GM21529 (cell line): ENCODE measurements around the gene AXIN2.
"Not testable (repeated sequence)": the region's sequence is repeated elsewhere in the genome, so short reads cannot be mapped to it uniquely, and the experiment has no call there.

Experiments used
- ATAC-seq: cut with Tn5 transposase; IDR thresholded peaks from one replicate; pipeline ENCODE4 v1.9.1; 2021; ENCODE audit not compliant: unreplicated experiment

The AXIN2 gene

GRCh38 chr17:65537845-65538674 lies 23.4 kb downstream of the AXIN2 start:
- no peak for ATAC-seq

GRCh38 chr17:65537343-65537844 lies 24.1 kb downstream of the AXIN2 start:
- no peak for ATAC-seq

GRCh38 chr17:65536573-65537342 lies 24.7 kb downstream of the AXIN2 start:
- no peak for ATAC-seq

GRCh38 chr17:65535777-65536572 lies 25.5 kb downstream of the AXIN2 start:
- ATAC-seq, result no peak

- ATAC-seq, result no peak
Observed at GRCh38 chr17:65533852-65534457, 27.5 kb downstream of the AXIN2 start.

GRCh38 chr17:65533056-65533745 lies 28.2 kb downstream of the AXIN2 start:
- ATAC-seq, result no peak

- ATAC-seq, result no peak
Observed at GRCh38 chr17:65532101-65532890, 29.2 kb downstream of the AXIN2 start.

GRCh38 chr17:65531256-65532100 lies 30.0 kb downstream of the AXIN2 start:
- no peak for ATAC-seq

- no peak for ATAC-seq
Observed at GRCh38 chr17:65530523-65531255, 30.8 kb downstream of the AXIN2 start.

- no peak for ATAC-seq
Observed at GRCh38 chr17:65529761-65530522, 31.5 kb downstream of the AXIN2 start.

GRCh38 chr17:65529040-65529633 lies 32.3 kb downstream of the AXIN2 start:
- no peak for ATAC-seq

- ATAC-seq, result no peak
Observed at GRCh38 chr17:65527857-65528591, 33.4 kb downstream of the AXIN2 start.

- no peak for ATAC-seq
Observed at GRCh38 chr17:65527381-65527780, 34.1 kb downstream of the AXIN2 start.

GRCh38 chr17:65526854-65527253 lies 34.6 kb downstream of the AXIN2 start:
- ATAC-seq, result not testable (repeated sequence)

- ATAC-seq, result no peak
Observed at GRCh38 chr17:65523853-65524664, 37.4 kb downstream of the AXIN2 start.
